Retinal pigment epithelial cell (primary cell): ENCODE measurements around the gene HDAC9.

Experiments
- DNase-seq: peaks from one replicate; pipeline ENCODE4 v3.0.0-alpha.2; 2010; ENCODE audit warnings: low read depth
- H3K4me3 ChIP-seq: 2 replicates; pipeline ENCODE4 v1.5.1; 2011; ENCODE audit warnings: mild to moderate bottlenecking, low read length, control low read depth, moderate library complexity
- CTCF ChIP-seq: conservative IDR thresholded peaks from 2 replicates; pipeline ENCODE4 v1.5.1; 2011; ENCODE audit warnings: low read depth, low read length, control low read depth, inconsistent platforms

HDAC9 gene

GRCh38 chr7:18659746-18660145, 164.2 kb downstream of the HDAC9 start:
- TF ChIP-seq CTCF, result no peak
- no peak overlapping the region for H3K4me3 ChIP-seq
- no peak for DNase-seq

- no peak overlapping the region for H3K4me3 ChIP-seq
- DNase-seq, result no peak
- no peak for TF ChIP-seq CTCF
Observed at GRCh38 chr7:18663321-18663720, 167.8 kb downstream of the HDAC9 start.

GRCh38 chr7:18666107-18666728, 170.7 kb downstream of the HDAC9 start:
- H3K4me3 ChIP-seq, result no peak overlapping the region
- DNase-seq, result no peak
- TF ChIP-seq CTCF, result peak; percentile 99

GRCh38 chr7:18667466-18667865, 171.9 kb downstream of the HDAC9 start:
- no peak for TF ChIP-seq CTCF
- DNase-seq, result peak; percentile 26
- H3K4me3 ChIP-seq, result no peak overlapping the region

- no peak overlapping the region for H3K4me3 ChIP-seq
- no peak for DNase-seq
- no peak for TF ChIP-seq CTCF
Observed at GRCh38 chr7:18671176-18671575, 175.6 kb downstream of the HDAC9 start.

- TF ChIP-seq CTCF, result no peak
- no peak overlapping the region for H3K4me3 ChIP-seq
- no peak for DNase-seq
Observed at GRCh38 chr7:18675579-18675978, 180.0 kb downstream of the HDAC9 start.

GRCh38 chr7:18679261-18679660, 183.7 kb downstream of the HDAC9 start:
- DNase-seq, result no peak
- no peak for TF ChIP-seq CTCF
- H3K4me3 ChIP-seq, result no peak overlapping the region
